C4-2B (cell line): ENCODE measurements around the gene PDRG1.

ENCODE experiments used
- H3K27ac ChIP-seq: fragments of 450-650 bp; 2 replicates; pipeline ENCODE4 v1.5.1; 2017
- CTCF ChIP-seq: fragments of 450-650 bp; conservative IDR thresholded peaks from 2 replicates; pipeline ENCODE4 v1.5.1; 2017; ENCODE audit warnings: mild to moderate bottlenecking
- ZFX ChIP-seq: fragments of 450-650 bp; IDR thresholded peaks from 2 replicates; pipeline ENCODE4 v1.6.1; 2017

The PDRG1 gene

GRCh38 chr20:31910071-31910803 lies 41.6 kb downstream of the PDRG1 start:
- TF ChIP-seq ZFX (no peak), CTCF (no peak)
- no peak overlapping the region for H3K27ac ChIP-seq

- no peak for TF ChIP-seq CTCF
- no peak for TF ChIP-seq ZFX
- no peak overlapping the region for H3K27ac ChIP-seq
Observed at GRCh38 chr20:31909253-31910070, 42.4 kb downstream of the PDRG1 start.

- TF ChIP-seq CTCF (no peak), ZFX (no peak)
- H3K27ac ChIP-seq = no peak overlapping the region
Observed at GRCh38 chr20:31908424-31908823, 43.4 kb downstream of the PDRG1 start.

GRCh38 chr20:31908016-31908415 lies 43.8 kb downstream of the PDRG1 start:
- H3K27ac ChIP-seq = no peak overlapping the region
- TF ChIP-seq CTCF (no peak), ZFX (no peak)

GRCh38 chr20:31907046-31907445 lies 44.8 kb downstream of the PDRG1 start:
- TF ChIP-seq ZFX = no peak
- no peak overlapping the region for H3K27ac ChIP-seq

- no peak for TF ChIP-seq CTCF
- TF ChIP-seq ZFX = no peak
- no peak overlapping the region for H3K27ac ChIP-seq
Observed at GRCh38 chr20:31906001-31906400, 45.8 kb downstream of the PDRG1 start.

- TF ChIP-seq CTCF (no peak), ZFX (no peak)
- no peak overlapping the region for H3K27ac ChIP-seq
Observed at GRCh38 chr20:31903627-31904386, 48.0 kb downstream of the PDRG1 start.
